ENCODE results near the gene PHAF1.

GRCh38 chr16:67100569-67101310 lies 9.0 kb upstream of the PHAF1 start:
- peak; percentile 43; the same call in 1 of the 2 replicates for TF ChIP-seq CTCF (IDR thresholded peaks at IDR 0.05; ENCODE audit: low read length)
- TF ChIP-seq EZH2 (IDR thresholded peaks at IDR 0.05; ENCODE audit: borderline replicate concordance, low read length), result no peak
